ENCODE results near the gene OR9I1.

Gene OR9I1

GRCh38 chr11:58134151-58134550, 8.8 kb upstream of the OR9I1 start:
- H3K27ac ChIP-seq (replicated peaks), result no peak overlapping the region
- DNase-seq (ENCODE audit: low read depth in 1 of 2, low spot score in 1 of 2), result no peak

DNA sequence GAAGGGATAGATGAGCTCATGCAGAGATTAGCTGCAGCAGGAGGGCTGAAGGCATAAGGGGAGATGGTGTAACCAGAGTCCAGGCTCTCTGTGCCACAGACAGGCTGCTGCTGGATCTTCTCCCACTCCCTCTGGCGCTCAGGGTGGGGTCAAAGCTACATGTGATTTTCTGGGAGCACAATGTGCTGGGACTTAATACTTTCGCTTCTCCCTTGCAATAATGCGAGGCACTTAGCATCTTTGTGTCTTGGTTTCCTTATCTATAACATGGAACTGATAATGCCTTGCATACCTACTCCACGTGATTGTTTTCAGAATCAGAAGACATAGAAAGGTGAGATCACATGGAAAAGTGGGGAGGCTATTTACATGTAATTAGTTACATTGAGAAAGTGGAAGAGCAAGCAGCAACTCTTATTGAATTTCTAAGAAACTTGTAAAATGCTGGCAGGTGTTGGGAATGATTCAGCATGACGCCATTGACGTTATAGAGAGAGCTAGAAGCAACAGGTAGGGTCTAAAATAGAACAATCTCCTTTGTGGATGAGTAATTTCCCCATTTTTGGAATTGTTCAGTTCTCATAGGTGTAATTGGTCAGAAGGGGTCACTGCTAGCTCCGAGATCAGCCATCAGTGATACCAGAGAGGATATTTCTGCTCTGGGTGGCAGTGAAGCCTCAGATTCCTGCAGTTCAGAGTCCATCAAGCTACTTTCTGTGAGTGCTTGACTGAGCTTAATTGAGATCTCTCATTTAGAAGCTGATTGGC, 8.2 kb upstream of the OR9I1 start:
- TF ChIP-seq, protein P1, sequence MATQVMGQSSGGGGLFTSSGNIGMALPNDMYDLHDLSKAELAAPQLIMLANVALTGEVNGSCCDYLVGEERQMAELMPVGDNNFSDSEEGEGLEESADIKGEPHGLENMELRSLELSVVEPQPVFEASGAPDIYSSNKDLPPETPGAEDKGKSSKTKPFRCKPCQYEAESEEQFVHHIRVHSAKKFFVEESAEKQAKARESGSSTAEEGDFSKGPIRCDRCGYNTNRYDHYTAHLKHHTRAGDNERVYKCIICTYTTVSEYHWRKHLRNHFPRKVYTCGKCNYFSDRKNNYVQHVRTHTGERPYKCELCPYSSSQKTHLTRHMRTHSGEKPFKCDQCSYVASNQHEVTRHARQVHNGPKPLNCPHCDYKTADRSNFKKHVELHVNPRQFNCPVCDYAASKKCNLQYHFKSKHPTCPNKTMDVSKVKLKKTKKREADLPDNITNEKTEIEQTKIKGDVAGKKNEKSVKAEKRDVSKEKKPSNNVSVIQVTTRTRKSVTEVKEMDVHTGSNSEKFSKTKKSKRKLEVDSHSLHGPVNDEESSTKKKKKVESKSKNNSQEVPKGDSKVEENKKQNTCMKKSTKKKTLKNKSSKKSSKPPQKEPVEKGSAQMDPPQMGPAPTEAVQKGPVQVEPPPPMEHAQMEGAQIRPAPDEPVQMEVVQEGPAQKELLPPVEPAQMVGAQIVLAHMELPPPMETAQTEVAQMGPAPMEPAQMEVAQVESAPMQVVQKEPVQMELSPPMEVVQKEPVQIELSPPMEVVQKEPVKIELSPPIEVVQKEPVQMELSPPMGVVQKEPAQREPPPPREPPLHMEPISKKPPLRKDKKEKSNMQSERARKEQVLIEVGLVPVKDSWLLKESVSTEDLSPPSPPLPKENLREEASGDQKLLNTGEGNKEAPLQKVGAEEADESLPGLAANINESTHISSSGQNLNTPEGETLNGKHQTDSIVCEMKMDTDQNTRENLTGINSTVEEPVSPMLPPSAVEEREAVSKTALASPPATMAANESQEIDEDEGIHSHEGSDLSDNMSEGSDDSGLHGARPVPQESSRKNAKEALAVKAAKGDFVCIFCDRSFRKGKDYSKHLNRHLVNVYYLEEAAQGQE (IDR thresholded peaks at IDR 0.05; ENCODE audit: insufficient replicate concordance, low read depth), result no peak
- TF ChIP-seq POLR2AphosphoS5 (IDR thresholded peaks at IDR 0.05; ENCODE audit: low read depth) (no peak), CTCF (IDR thresholded peaks at IDR 0.05; ENCODE audit: insufficient read depth, low read length) (no peak), GABPA (IDR thresholded peaks at IDR 0.05; ENCODE audit: low read depth) (no peak), SPI1 (IDR thresholded peaks at IDR 0.05; ENCODE audit: borderline replicate concordance, low read depth) (no peak)
- no peak overlapping the region for H3K27ac ChIP-seq (replicated peaks)
- no peak for DNase-seq (ENCODE audit: low read depth in 1 of 2, low spot score in 1 of 2)
- no peaks in the 10 kb centered on the region for H3K27me3 ChIP-seq (ENCODE audit: insufficient read depth, poor library complexity, severe bottlenecking)
- H3K4me3 ChIP-seq (replicated peaks; ENCODE audit: insufficient read depth, low read length), result no peak overlapping the region

More at GRCh38 chr11:58134151-58134550, 8.8 kb upstream of the OR9I1 start:
- no peak overlapping the region for H3K4me3 ChIP-seq (replicated peaks; ENCODE audit: insufficient read depth, low read length)
- H3K27me3 ChIP-seq (ENCODE audit: insufficient read depth, poor library complexity, severe bottlenecking), result no peaks in the 10 kb centered on the region
- TF ChIP-seq, protein P1 (IDR thresholded peaks at IDR 0.05; ENCODE audit: insufficient replicate concordance, low read depth), result no peak
- TF ChIP-seq SPI1 (IDR thresholded peaks at IDR 0.05; ENCODE audit: borderline replicate concordance, low read depth) (no peak), CTCF (IDR thresholded peaks at IDR 0.05; ENCODE audit: insufficient read depth, low read length) (no peak)

- Histone ChIP-seq H3K27ac (replicated peaks) (no peak overlapping the region), H3K27me3 (ENCODE audit: insufficient read depth, poor library complexity, severe bottlenecking) (no peaks in the 10 kb centered on the region), H3K4me3 (replicated peaks; ENCODE audit: insufficient read depth, low read length) (no peak overlapping the region)
- no peak for DNase-seq (ENCODE audit: low read depth in 1 of 2, low spot score in 1 of 2)
- TF ChIP-seq SPI1 (IDR thresholded peaks at IDR 0.05; ENCODE audit: borderline replicate concordance, low read depth), result no peak
These were observed 2.0 kb upstream of the OR9I1 start for GRCh38 chr11:58127350-58127749.

GRCh38 chr11:58121096-58121495, 4.2 kb downstream of the OR9I1 start:
- peaks cover 3% of the 10 kb centered on the region for H3K27me3 ChIP-seq (ENCODE audit: insufficient read depth, poor library complexity, severe bottlenecking)
- no peak for DNase-seq (ENCODE audit: low read depth in 1 of 2, low spot score in 1 of 2)
- H3K4me3 ChIP-seq (replicated peaks; ENCODE audit: insufficient read depth, low read length), result no peak overlapping the region
- no peak overlapping the region for H3K27ac ChIP-seq (replicated peaks)
- TF ChIP-seq POLR2AphosphoS5 (IDR thresholded peaks at IDR 0.05; ENCODE audit: low read depth), result no peak
- TF ChIP-seq CTCF (IDR thresholded peaks at IDR 0.05; ENCODE audit: insufficient read depth, low read length), result no peak
- no peak for TF ChIP-seq GABPA (IDR thresholded peaks at IDR 0.05; ENCODE audit: low read depth)
- TF ChIP-seq, protein P1 (IDR thresholded peaks at IDR 0.05; ENCODE audit: insufficient replicate concordance, low read depth), result no peak
- no peak for TF ChIP-seq SPI1 (IDR thresholded peaks at IDR 0.05; ENCODE audit: borderline replicate concordance, low read depth)
